Thoracic aorta (tissue), 2 donors: ENCODE measurements around the gene PAFAH1B2. TPM values are rescaled to one million over a fixed set of nuclear protein-coding genes. Genes with fewer than 3 reads are reported as not detected.
A peak's percentile ranks its signal among the peaks of the same experiment; 100 is the strongest.

Source experiments
- ATAC-seq: fragments of 150-250 bp; one replicate; pipeline ENCODE4 v1.8.0; 2017; ENCODE audit warnings: low read depth; ENCODE audit not compliant: insufficient number of reproducible peaks, low FRiP score
- DNase-seq: peaks from one replicate; pipeline ENCODE4 v3.0.0-alpha.2; 2020; ENCODE audit warnings: low spot score
- H3K27ac ChIP-seq, 2 donors: fragments of 200-600 bp; sonication (generic); 1 replicate in 1 of 2; 2 replicates in 1 of 2; pipeline ENCODE4 v1.5.1; 2016; ENCODE audit warnings: mild to moderate bottlenecking in 2 of 2, moderate library complexity in 2 of 2
- H3K27me3 ChIP-seq: fragments of 200-600 bp; sonication (generic); replicated peaks from 2 replicates; pipeline ENCODE4 v1.6.0; 2016; ENCODE audit warnings: mild to moderate bottlenecking; ENCODE audit not compliant: insufficient read depth
- H3K36me3 ChIP-seq: fragments of 200-600 bp; sonication (generic); one replicate; pipeline ENCODE4 v1.5.1; 2016
- H3K4me1 ChIP-seq, 2 donors: fragments of 200-600 bp; sonication (generic); 1 replicate in 1 of 2; 2 replicates in 1 of 2; pipeline versions ENCODE4 v1.5.1 to v1.6.0; 2016; ENCODE audit warnings: low read depth in 2 of 2, mild to moderate bottlenecking in 1 of 2; ENCODE audit not compliant: control insufficient read depth in 1 of 2
- H3K4me3 ChIP-seq: fragments of 200-600 bp; sonication (generic); 2 replicates; pipeline ENCODE4 v1.5.1; 2016; ENCODE audit warnings: mild to moderate bottlenecking
- H3K9me3 ChIP-seq: fragments of 200-600 bp; sonication (generic); 2 replicates; pipeline ENCODE4 v1.5.1; 2016
- CTCF ChIP-seq: fragments of 200-600 bp; sonication (generic); IDR thresholded peaks from one replicate; pipeline ENCODE4 v1.5.1; 2019; ENCODE audit warnings: antibody characterized with exemption
- total RNA-seq, 2 donors: library from RNA; depleted of rRNA; stranded (reverse); fragments of >200 nt; gene quantifications; one replicate each; pipeline versions ENCODE4 v1.1.0 to v1.2.3, GENCODE V29; 2016

Gene PAFAH1B2
- total RNA-seq, 2 donors from 2014 or later = 66.3 to 75.8 TPM

DNA sequence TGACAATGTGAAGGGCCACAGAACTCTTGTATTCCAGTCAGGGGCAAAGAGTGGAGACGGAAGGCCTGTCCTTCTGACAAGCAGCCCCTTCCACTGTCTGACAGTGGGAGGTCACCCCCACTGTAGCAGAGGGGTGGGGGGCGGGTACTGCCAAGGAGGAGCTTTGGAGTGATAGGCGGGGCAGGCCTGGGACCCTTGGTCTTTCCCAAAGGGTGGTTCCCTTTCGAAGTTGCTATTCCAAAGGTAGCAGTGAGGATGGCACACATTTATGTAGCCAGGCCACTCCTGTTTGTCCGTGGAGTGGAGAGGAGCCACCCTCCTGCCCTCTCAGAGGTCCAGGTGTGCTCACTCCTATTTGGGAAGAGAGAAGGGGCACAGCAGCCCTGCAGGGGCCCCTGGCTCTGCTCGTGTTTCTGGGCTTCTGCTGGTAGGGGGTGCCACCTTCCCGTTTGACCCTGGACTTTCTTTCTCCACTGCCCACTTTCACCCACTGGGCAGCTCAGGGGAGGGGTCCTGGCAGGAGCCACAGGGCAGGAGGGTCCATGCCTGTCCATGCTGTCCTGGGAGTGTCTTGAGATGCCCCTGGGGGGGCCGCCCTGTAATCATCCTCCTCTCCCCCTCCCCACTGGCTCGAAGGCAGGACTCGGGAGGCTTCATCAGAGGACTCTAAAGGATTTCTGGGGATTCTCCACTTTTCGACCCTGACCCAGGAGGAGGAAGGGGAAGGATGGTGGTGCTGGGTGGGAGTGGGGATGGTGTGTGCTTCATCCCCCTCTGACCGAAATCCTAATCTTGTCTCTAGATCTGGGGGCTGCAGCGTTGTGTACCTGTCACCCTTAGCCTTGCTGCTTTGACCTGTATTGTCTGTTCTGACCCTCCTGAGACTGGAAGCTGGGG, 56.1 kb downstream of the PAFAH1B2 start:
- ATAC-seq = no peak
- H3K4me1 ChIP-seq = peaks cover 3 to 39% of the 10 kb centered on the region in 2 donors

GRCh38 chr11:117200813-117201657, 56.9 kb downstream of the PAFAH1B2 start:
- DNase-seq (no peak), ATAC-seq (no peak)
- peaks cover 5 to 47% of the 10 kb centered on the region in 2 donors for H3K4me1 ChIP-seq
- peak overlapping the region; percentile 81 for H3K4me3 ChIP-seq
- no peaks in the 10 kb centered on the region for H3K9me3 ChIP-seq
- H3K27ac ChIP-seq = peak overlapping the region; percentile 99
- peaks cover 47% of the 10 kb centered on the region for H3K36me3 ChIP-seq
- no peak for TF ChIP-seq CTCF
- no peaks in the 10 kb centered on the region for H3K27me3 ChIP-seq

More for the DNA sequence above, 56.1 kb downstream of the PAFAH1B2 start:
- H3K36me3 ChIP-seq = peaks cover 46% of the 10 kb centered on the region
- H3K4me3 ChIP-seq = peak overlapping the region; percentile 81
- DNase-seq = no peak
- peak overlapping the region; percentile 99 for H3K27ac ChIP-seq
- no peaks in the 10 kb centered on the region for H3K9me3 ChIP-seq
- no peaks in the 10 kb centered on the region for H3K27me3 ChIP-seq
- no peak for TF ChIP-seq CTCF

DNA sequence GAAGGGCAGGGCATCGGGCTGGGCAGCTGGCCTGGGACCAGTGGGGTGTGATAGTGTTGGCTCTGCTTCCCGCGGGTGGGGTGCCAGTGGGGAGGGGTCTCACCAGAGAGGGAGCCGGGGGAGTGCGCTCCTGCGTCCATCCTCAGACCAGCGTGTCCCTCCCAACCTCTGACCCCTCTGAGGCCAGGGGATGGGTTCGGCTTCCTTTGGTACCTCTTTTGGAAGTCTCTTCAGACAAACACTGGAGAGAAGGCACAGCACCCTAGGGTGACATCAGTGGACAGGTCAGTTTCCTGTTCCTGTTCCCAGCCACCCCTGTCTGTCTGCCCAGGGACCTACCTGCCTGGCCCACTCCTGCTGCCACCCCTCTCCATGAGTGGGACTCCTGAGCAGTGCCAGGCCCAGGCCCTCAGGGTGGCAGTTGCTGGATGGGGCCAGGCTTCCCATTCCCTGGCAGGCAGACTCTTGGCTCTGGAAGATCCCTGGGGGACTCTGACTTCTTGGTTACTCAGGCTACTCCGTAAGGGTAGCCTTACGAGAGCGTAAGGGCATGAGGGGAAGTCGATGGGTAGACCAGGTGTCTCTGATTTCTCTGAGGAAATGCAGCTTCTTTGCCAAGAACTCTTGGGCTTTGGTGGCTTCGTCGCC, 57.7 kb downstream of the PAFAH1B2 start:
- no peak for TF ChIP-seq CTCF
- H3K27me3 ChIP-seq = no peaks in the 10 kb centered on the region
- peak overlapping the region; percentile 81 for H3K4me3 ChIP-seq
- DNase-seq (no peak), ATAC-seq (no peak)
- H3K4me1 ChIP-seq = peaks cover 5 to 49% of the 10 kb centered on the region in 2 donors
- peaks cover 50% of the 10 kb centered on the region for H3K36me3 ChIP-seq
- no peaks in the 10 kb centered on the region for H3K9me3 ChIP-seq
- H3K27ac ChIP-seq = peak overlapping the region; percentile 99

DNA sequence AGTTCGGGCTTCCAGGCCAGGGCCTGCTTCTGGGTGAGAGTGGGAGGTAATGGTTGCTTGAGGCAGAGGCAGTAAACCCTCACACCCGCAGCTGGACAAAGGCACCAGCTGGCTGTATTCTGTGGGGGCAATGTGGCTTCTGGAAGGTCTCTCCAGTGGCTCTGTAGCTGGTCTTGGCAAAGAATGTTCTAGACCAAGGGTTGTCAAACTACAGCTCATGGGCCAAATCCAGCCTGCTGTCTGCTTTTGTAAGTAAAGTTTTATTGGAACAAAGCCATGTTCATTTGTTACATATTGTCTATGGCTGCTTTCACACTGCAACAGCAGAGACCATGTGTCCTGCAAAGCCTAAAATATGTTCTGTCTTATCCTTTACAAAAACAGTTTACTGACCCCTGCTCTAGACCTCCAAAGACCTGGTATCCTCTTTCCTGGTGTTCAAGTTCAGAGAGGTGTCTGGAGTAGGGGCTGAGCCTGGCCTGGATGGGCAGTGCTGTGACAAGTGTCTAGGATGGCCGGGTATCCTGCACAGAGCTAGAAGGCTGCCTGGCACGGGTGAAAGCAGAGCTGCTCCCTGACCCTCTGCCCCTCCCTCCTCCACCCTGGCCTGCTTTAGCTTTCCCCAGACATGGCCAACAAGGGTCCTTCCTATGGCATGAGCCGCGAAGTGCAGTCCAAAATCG, 58.4 kb downstream of the PAFAH1B2 start:
- peaks cover 5 to 45% of the 10 kb centered on the region in 2 donors for H3K4me1 ChIP-seq
- H3K36me3 ChIP-seq = peaks cover 50% of the 10 kb centered on the region

More for the DNA sequence above, 58.4 kb downstream of the PAFAH1B2 start:
- no peak for TF ChIP-seq CTCF
- no peak for DNase-seq
- Histone ChIP-seq H3K4me3 (peak overlapping the region; percentile 81), H3K27ac (peak overlapping the region; percentile 99), H3K9me3 (no peaks in the 10 kb centered on the region), H3K27me3 (no peaks in the 10 kb centered on the region)
- no peak for ATAC-seq
